ENCODE results near the gene WFDC1. TPM values are rescaled to one million over a fixed set of nuclear protein-coding genes. Genes with fewer than 3 reads are reported as not detected.

WFDC1 gene
- total and polyA plus RNA-seq, 10 of the 15 experiments (the other 5 are each of a cell fraction or from before 2014, with no cell fraction given) = not detected

DNA sequence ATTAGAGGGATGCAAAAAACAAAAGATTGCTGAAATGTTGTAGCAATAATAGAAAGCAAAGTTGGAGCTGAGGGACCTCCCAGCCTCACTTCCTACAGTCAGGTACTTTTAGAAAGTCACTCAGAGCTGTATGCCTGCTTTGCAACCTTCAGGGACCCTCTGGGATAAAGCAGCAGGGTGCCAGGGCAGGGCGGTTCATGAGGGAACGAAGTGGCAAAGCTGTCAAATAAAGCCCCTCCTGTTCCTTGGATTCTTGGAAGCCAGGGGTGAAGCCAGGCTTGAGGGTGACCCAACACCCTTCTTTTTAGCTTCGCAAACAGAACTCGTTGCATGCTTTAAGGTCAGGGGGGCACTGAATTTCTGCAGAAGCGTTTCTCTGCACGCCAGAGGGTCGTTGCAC lies 74.4 kb downstream of the WFDC1 start:
- ChIA-PET RAD21 (ENCODE audit: unreplicated experiment) (interaction anchor here (1.1 kb wide), 1 partner anchor 29 kb away, joined by 3 read pairs; no protein-coding TSS in a partner anchor), CTCF (no interaction called here), SMC1A (ENCODE audit: uncharacterized antibody, unreplicated experiment) (no interaction called here), POLR2A (no interaction called here)
- no peak for ATAC-seq
- Histone ChIP-seq H3K27me3 (replicated peaks in 1 of 2; ENCODE audit: control insufficient read depth in 2 of 2, insufficient read depth in 2 of 2, low read length in 1 of 2) (peaks cover 0 to 12% of the 10 kb centered on the region in 2 experiments; a peak in 3 of 4 replicates), H2AFZ (ENCODE audit: control insufficient read depth, low read depth, low read length) (no peak overlapping the region), H3K27ac (ENCODE audit: control insufficient read depth, insufficient read depth) (no peak overlapping the region), H3K4me2 (ENCODE audit: control insufficient read depth, insufficient read depth) (no peak overlapping the region), H4K20me1 (ENCODE audit: control insufficient read depth, insufficient read depth) (no peaks in the 10 kb centered on the region), H3K36me3 (ENCODE audit: control insufficient read depth in 2 of 2, insufficient read depth in 2 of 2, low read length in 1 of 2) (no peaks in the 10 kb centered on the region), H3K9ac (ENCODE audit: control insufficient read depth, insufficient read depth, low read length) (no peak overlapping the region), H3K4me1 (ENCODE audit: control insufficient read depth, insufficient read depth, low read length) (no peaks in the 10 kb centered on the region), H3K9me3 (replicated peaks; ENCODE audit: control insufficient read depth, insufficient read depth, low read length) (no peaks in the 10 kb centered on the region), H3K4me3 (no peak overlapping the region), H3K79me2 (ENCODE audit: control insufficient read depth, insufficient read depth, low read length) (no peaks in the 10 kb centered on the region)
- DNase-seq (ENCODE audit: low read depth, low spot score) = no peak
- FAIRE-seq = no peak
- in situ Hi-C loops (cut with MboI) = no loop called here
- WGBS (ENCODE audit: insufficient coverage, insufficient replicate concordance, low lambda C conversion rate, missing lambda C conversion rate) = 12% methylated on average over 7 of the region's 7 CpGs
- no TSS peak for BruUV-seq (replicated peaks)
- TF ChIP-seq WRNIP1 (IDR thresholded peaks at IDR 0.05; ENCODE audit: borderline replicate concordance, low read depth, low read length) = no peak
- TF ChIP-seq, protein P1, sequence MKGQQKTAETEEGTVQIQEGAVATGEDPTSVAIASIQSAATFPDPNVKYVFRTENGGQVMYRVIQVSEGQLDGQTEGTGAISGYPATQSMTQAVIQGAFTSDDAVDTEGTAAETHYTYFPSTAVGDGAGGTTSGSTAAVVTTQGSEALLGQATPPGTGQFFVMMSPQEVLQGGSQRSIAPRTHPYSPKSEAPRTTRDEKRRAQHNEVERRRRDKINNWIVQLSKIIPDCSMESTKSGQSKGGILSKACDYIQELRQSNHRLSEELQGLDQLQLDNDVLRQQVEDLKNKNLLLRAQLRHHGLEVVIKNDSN (IDR thresholded peaks at IDR 0.05; ENCODE audit: borderline replicate concordance, extremely low read length, insufficient read depth, low read depth, low read length) = no peak
- TF ChIP-seq DPF2 (IDR thresholded peaks at IDR 0.05) = no peak
- TF ChIP-seq RCOR1 (conservative IDR thresholded peaks at IDR 0.05; ENCODE audit: low read depth, low read length) = no peak
- TF ChIP-seq, protein P2, sequence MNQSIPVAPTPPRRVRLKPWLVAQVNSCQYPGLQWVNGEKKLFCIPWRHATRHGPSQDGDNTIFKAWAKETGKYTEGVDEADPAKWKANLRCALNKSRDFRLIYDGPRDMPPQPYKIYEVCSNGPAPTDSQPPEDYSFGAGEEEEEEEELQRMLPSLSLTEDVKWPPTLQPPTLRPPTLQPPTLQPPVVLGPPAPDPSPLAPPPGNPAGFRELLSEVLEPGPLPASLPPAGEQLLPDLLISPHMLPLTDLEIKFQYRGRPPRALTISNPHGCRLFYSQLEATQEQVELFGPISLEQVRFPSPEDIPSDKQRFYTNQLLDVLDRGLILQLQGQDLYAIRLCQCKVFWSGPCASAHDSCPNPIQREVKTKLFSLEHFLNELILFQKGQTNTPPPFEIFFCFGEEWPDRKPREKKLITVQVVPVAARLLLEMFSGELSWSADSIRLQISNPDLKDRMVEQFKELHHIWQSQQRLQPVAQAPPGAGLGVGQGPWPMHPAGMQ (IDR thresholded peaks at IDR 0.05; ENCODE audit: borderline replicate concordance) = no peak
- TF ChIP-seq SP1 (IDR thresholded peaks at IDR 0.05; ENCODE audit: low read depth, low read length) = no peak
- TF ChIP-seq, protein P3, sequence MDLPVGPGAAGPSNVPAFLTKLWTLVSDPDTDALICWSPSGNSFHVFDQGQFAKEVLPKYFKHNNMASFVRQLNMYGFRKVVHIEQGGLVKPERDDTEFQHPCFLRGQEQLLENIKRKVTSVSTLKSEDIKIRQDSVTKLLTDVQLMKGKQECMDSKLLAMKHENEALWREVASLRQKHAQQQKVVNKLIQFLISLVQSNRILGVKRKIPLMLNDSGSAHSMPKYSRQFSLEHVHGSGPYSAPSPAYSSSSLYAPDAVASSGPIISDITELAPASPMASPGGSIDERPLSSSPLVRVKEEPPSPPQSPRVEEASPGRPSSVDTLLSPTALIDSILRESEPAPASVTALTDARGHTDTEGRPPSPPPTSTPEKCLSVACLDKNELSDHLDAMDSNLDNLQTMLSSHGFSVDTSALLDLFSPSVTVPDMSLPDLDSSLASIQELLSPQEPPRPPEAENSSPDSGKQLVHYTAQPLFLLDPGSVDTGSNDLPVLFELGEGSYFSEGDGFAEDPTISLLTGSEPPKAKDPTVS (IDR thresholded peaks at IDR 0.05; ENCODE audit: low read depth, low read length) = no peak
- no peak for TF ChIP-seq RELA (IDR thresholded peaks at IDR 0.05; ENCODE audit: borderline replicate concordance, partially characterized antibody)
- TF ChIP-seq, protein P4, sequence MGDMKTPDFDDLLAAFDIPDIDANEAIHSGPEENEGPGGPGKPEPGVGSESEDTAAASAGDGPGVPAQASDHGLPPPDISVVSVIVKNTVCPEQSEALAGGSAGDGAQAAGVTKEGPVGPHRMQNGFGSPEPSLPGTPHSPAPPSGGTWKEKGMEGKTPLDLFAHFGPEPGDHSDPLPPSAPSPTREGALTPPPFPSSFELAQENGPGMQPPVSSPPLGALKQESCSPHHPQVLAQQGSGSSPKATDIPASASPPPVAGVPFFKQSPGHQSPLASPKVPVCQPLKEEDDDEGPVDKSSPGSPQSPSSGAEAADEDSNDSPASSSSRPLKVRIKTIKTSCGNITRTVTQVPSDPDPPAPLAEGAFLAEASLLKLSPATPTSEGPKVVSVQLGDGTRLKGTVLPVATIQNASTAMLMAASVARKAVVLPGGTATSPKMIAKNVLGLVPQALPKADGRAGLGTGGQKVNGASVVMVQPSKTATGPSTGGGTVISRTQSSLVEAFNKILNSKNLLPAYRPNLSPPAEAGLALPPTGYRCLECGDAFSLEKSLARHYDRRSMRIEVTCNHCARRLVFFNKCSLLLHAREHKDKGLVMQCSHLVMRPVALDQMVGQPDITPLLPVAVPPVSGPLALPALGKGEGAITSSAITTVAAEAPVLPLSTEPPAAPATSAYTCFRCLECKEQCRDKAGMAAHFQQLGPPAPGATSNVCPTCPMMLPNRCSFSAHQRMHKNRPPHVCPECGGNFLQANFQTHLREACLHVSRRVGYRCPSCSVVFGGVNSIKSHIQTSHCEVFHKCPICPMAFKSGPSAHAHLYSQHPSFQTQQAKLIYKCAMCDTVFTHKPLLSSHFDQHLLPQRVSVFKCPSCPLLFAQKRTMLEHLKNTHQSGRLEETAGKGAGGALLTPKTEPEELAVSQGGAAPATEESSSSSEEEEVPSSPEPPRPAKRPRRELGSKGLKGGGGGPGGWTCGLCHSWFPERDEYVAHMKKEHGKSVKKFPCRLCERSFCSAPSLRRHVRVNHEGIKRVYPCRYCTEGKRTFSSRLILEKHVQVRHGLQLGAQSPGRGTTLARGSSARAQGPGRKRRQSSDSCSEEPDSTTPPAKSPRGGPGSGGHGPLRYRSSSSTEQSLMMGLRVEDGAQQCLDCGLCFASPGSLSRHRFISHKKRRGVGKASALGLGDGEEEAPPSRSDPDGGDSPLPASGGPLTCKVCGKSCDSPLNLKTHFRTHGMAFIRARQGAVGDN (IDR thresholded peaks at IDR 0.05) = no peak
- TF ChIP-seq KLF5 (IDR thresholded peaks at IDR 0.05; ENCODE audit: partially characterized antibody) = no peak
- no peak for TF ChIP-seq SIN3A (IDR thresholded peaks at IDR 0.05; ENCODE audit: low read depth, low read length)
- TF ChIP-seq EZH2 (IDR thresholded peaks at IDR 0.05; ENCODE audit: borderline replicate concordance, control insufficient read depth, low read depth, low read length) = no peak
- no peak for TF ChIP-seq SREBF1 (IDR thresholded peaks at IDR 0.05; ENCODE audit: low read length)
- TF ChIP-seq ETV6 (conservative IDR thresholded peaks at IDR 0.05 in 1 of 2, IDR thresholded peaks at IDR 0.05 in 1 of 2; ENCODE audit: borderline replicate concordance in 1 of 2, low read depth in 1 of 2) = no peak
- intact Hi-C loops (cut with micrococcal nuclease; ENCODE audit: unreplicated experiment) = no loop called here
